Calu3 (cell line): ENCODE measurements around the gene IP6K3. TPM values are rescaled to one million over a fixed set of nuclear protein-coding genes. Genes with fewer than 3 reads are reported as not detected.

Experiments
- BruUV-seq: library from RNA; stranded (reverse); fragments of 400-500 nt; replicated peaks from 2 replicates; lab custom pipeline; 2021; lab: Mats Ljungman, UMichigan
- CTCF ChIA-PET: fragments of 300-600 bp; sonication (Branson Sonifier 250); formaldehyde crosslinking; loops from one replicate; lab custom pipeline; 2022; ENCODE audit warnings: antibody characterized with exemption; lab: Charles Lee
- DNase-seq: peaks from one replicate; pipeline ENCODE4 v3.0.0; 2022
- H3K27ac Mint-ChIP-seq: one replicate; pipeline ENCODE4 v1.8.0; 2022; ENCODE audit warnings: mixed read lengths; ENCODE audit not compliant: unreplicated experiment
- H3K27me3 Mint-ChIP-seq: one replicate; pipeline ENCODE4 v1.8.0; 2022; ENCODE audit warnings: mixed read lengths; ENCODE audit not compliant: unreplicated experiment
- H3K36me3 Mint-ChIP-seq: one replicate; pipeline ENCODE4 v1.8.0; 2022; ENCODE audit warnings: mild to moderate bottlenecking, moderate library complexity, mixed read lengths; ENCODE audit not compliant: insufficient read depth, unreplicated experiment
- H3K4me1 Mint-ChIP-seq: one replicate; pipeline ENCODE4 v1.8.0; 2022; ENCODE audit warnings: mild to moderate bottlenecking, low read depth, mixed read lengths; ENCODE audit not compliant: unreplicated experiment
- H3K4me3 Mint-ChIP-seq: one replicate; pipeline ENCODE4 v1.8.0; 2022; ENCODE audit warnings: mild to moderate bottlenecking, low read depth, moderate library complexity, mixed read lengths; ENCODE audit not compliant: unreplicated experiment
- H3K9me3 Mint-ChIP-seq: one replicate; pipeline ENCODE4 v1.8.0; 2022; ENCODE audit warnings: low read depth, mixed read lengths; ENCODE audit not compliant: unreplicated experiment
- CTCF ChIP-seq: fragments of 200-600 bp; IDR thresholded peaks from one replicate; pipeline ENCODE4 v1.8.0; 2022; ENCODE audit warnings: antibody characterized with exemption; ENCODE audit not compliant: unreplicated experiment
- intact Hi-C: fragments of 100-400 bp; cut with micrococcal nuclease; formaldehyde crosslinking; loops from one replicate; pipeline ENCODE4 v1.10.0; 2022; ENCODE audit not compliant: unreplicated experiment
- total RNA-seq: library from RNA; stranded (reverse); gene quantifications from 2 replicates; pipeline ENCODE4 v1.2.3, GENCODE V29; 2022

IP6K3 gene
- total RNA-seq, 1 experiment from 2014 or later = not detected

- H3K4me3 Mint-ChIP-seq = no peak overlapping the region
- intact Hi-C loops = no loop called here
- no peak for DNase-seq
- no peak overlapping the region for H3K27ac Mint-ChIP-seq
- H3K4me1 Mint-ChIP-seq = peaks cover 38% of the 10 kb centered on the region
- no peaks in the 10 kb centered on the region for H3K36me3 Mint-ChIP-seq
- no peak for TF ChIP-seq CTCF
- no peaks in the 10 kb centered on the region for H3K9me3 Mint-ChIP-seq
- no peaks in the 10 kb centered on the region for H3K27me3 Mint-ChIP-seq
- CTCF ChIA-PET = interaction anchor here (0.6 to 0.9 kb wide), 2 partner anchors 250 to 319 kb away, joined by 3 read pairs; no protein-coding TSS in a partner anchor
- BruUV-seq = no TSS peak
These were observed 5.9 kb downstream of the IP6K3 start for GRCh38 chr6:33740794-33741193.

- Mint-ChIP-seq H3K9me3 (no peaks in the 10 kb centered on the region), H3K27ac (peak overlapping the region; percentile 27), H3K36me3 (no peaks in the 10 kb centered on the region), H3K4me3 (no peak overlapping the region), H3K4me1 (peaks cover 32% of the 10 kb centered on the region), H3K27me3 (no peaks in the 10 kb centered on the region)
- intact Hi-C loops = no loop called here
- no TSS peak for BruUV-seq
- peak; percentile 45 for DNase-seq
- no peak for TF ChIP-seq CTCF
- CTCF ChIA-PET = interaction anchor here (0.6 to 1.1 kb wide), 4 partner anchors 19 to 315 kb away, joined by 3 to 6 read pairs (median 4); partner anchors contain the start of gene UQCC2
These were observed 6.5 kb downstream of the IP6K3 start for GRCh38 chr6:33740204-33740608.

- H3K4me1 Mint-ChIP-seq = peaks cover 31% of the 10 kb centered on the region
- no peak for DNase-seq
- H3K9me3 Mint-ChIP-seq = no peaks in the 10 kb centered on the region
- no peak overlapping the region for H3K4me3 Mint-ChIP-seq
- intact Hi-C loops = no loop called here
- TF ChIP-seq CTCF = no peak
- CTCF ChIA-PET = interaction anchor here (0.6 to 1.1 kb wide), 4 partner anchors 20 to 316 kb away, joined by 3 to 6 read pairs (median 4); partner anchors contain the start of gene UQCC2
- H3K27me3 Mint-ChIP-seq = no peaks in the 10 kb centered on the region
- peak overlapping the region; percentile 27 for H3K27ac Mint-ChIP-seq
- BruUV-seq = no TSS peak
- H3K36me3 Mint-ChIP-seq = no peaks in the 10 kb centered on the region
These were observed 7.1 kb downstream of the IP6K3 start for GRCh38 chr6:33739571-33739970.

- Mint-ChIP-seq H3K36me3 (no peaks in the 10 kb centered on the region), H3K27me3 (no peaks in the 10 kb centered on the region), H3K4me3 (no peak overlapping the region), H3K9me3 (no peaks in the 10 kb centered on the region), H3K27ac (no peak overlapping the region), H3K4me1 (peaks cover 24% of the 10 kb centered on the region)
- TF ChIP-seq CTCF = no peak
- DNase-seq = no peak
- intact Hi-C loops = no loop called here
- no TSS peak for BruUV-seq
- CTCF ChIA-PET = interaction anchor here (1.1 kb wide), 1 partner anchor 317 kb away, joined by 3 read pairs; no protein-coding TSS in a partner anchor
These were observed 7.8 kb downstream of the IP6K3 start for GRCh38 chr6:33738879-33739278.
